ENCODE results near the gene RPL10. TPM values are rescaled to one million over a fixed set of nuclear protein-coding genes. Genes with fewer than 3 reads are reported as not detected.

RPL10 gene
- total and polyA plus RNA-seq, 9 of the 15 experiments (the other 6 are each of a cell fraction or from before 2014, with no cell fraction given) = 3,774 to 7,600 (median 5,014) TPM

- TF ChIP-seq CREM (IDR thresholded peaks at IDR 0.05; ENCODE audit: low read depth) (0 out of 2 replicates have a peak, but pooled peaks have one; percentile 6), CSDE1 (IDR thresholded peaks at IDR 0.05) (0 out of 4 replicates have a peak, but pooled peaks of 1 of the 2 experiments have one; percentile 44), HMBOX1 (IDR thresholded peaks at IDR 0.05) (no peak), SUPT5H (IDR thresholded peaks at IDR 0.05) (peak; percentile 33), CHD1 (IDR thresholded peaks at IDR 0.05; ENCODE audit: low read length) (peak; percentile 7), FOXJ2 (tag; IDR thresholded peaks at IDR 0.05) (no peak), TCFL5 (CRISPR knock-in tag; conservative IDR thresholded peaks at IDR 0.05) (no peak), USF1 (CRISPR knock-in tag; IDR thresholded peaks at IDR 0.05) (no peak), ADNP (tag; IDR thresholded peaks at IDR 0.05) (no peak), E2F5 (CRISPR knock-in tag; IDR thresholded peaks at IDR 0.05) (0 out of 2 replicates have a peak, but pooled peaks have one; percentile 58), CGGBP1 (CRISPR knock-in tag; IDR thresholded peaks at IDR 0.05) (no peak), PHF8 (IDR thresholded peaks at IDR 0.05; ENCODE audit: borderline replicate concordance, low read length) (no peak), IRF9 (tag; IDR thresholded peaks at IDR 0.05) (no peak), L3MBTL2 (IDR thresholded peaks at IDR 0.05) (no peak), ZNF274 (IDR thresholded peaks at IDR 0.05; ENCODE audit: borderline replicate concordance, low read depth, low read length) (no peak), HCFC1 (IDR thresholded peaks at IDR 0.05; ENCODE audit: low read depth, low read length) (no peak), RBM39 (optimal IDR thresholded peaks at IDR 0.05; ENCODE audit: low read depth, low read length) (peak; percentile 51), NR2F6 (CRISPR knock-in tag; IDR thresholded peaks at IDR 0.05) (no peak), BCLAF1 (IDR thresholded peaks at IDR 0.05; ENCODE audit: borderline replicate concordance in 1 of 2, control insufficient read depth in 1 of 2, low read depth in 2 of 2, low read length in 1 of 2) (peak in 1 of 2 experiments; percentile 25; a peak in 1 of 4 replicates), PPARD (CRISPR knock-in tag; IDR thresholded peaks at IDR 0.05) (no peak)
These were observed 1.6 kb downstream of the RPL10 start (continued) for GRCh38 chrX:154399527-154400368.

Data from K562 (cell line).